Heart right ventricle (tissue), 16 donors: ENCODE data around the gene AANAT. TPM values are rescaled to one million over a fixed set of nuclear protein-coding genes. Genes with fewer than 3 reads are reported as not detected.

ENCODE experiments used
- ATAC-seq, 8 donors: fragments of 200-7000 bp; cut with Tn5 transposase; one replicate each; pipeline ENCODE4 v1.9.1; 2020; ENCODE audit warnings: mild to moderate bottlenecking in 8 of 8, moderate library complexity in 8 of 8, moderate number of reproducible peaks in 1 of 8
- DNase-seq, 2 donors: peaks; one replicate each; pipeline ENCODE4 v3.0.0-alpha.2; 2020
- H3K27ac ChIP-seq, 10 donors: fragments of 200-600 bp; sonication (generic) in 2 of 10; one replicate each; pipeline versions ENCODE4 v1.5.0 to v1.8.0; 2020 to 2022; ENCODE audit warnings: mild to moderate bottlenecking in 3 of 10
- H3K27me3 ChIP-seq, 7 donors: fragments of 200-600 bp; one replicate each; pipeline ENCODE4 v1.8.0; 2021 to 2022; ENCODE audit warnings: mild to moderate bottlenecking in 2 of 7
- H3K36me3 ChIP-seq, 9 donors: fragments of 200-600 bp; sonication (generic) in 1 of 9; one replicate each; pipeline versions ENCODE4 v1.5.0 to v1.8.0; 2020 to 2022; ENCODE audit warnings: mild to moderate bottlenecking in 2 of 9
- H3K4me1 ChIP-seq, 9 donors: fragments of 200-600 bp; sonication (generic) in 1 of 9; one replicate each; pipeline versions ENCODE4 v1.5.0 to v1.8.0; 2020 to 2022; ENCODE audit warnings: mild to moderate bottlenecking in 4 of 9
- H3K4me3 ChIP-seq, 10 donors: fragments of 200-600 bp; sonication (generic) in 2 of 10; one replicate each; pipeline versions ENCODE4 v1.5.0 to v1.8.0; 2020 to 2022; ENCODE audit warnings: mild to moderate bottlenecking in 7 of 10, moderate library complexity in 2 of 10
- H3K9me3 ChIP-seq, 11 donors: fragments of 200-600 bp in 10 of 11; sonication (generic) in 2 of 11; one replicate each; pipeline versions ENCODE4 v1.5.0 to v1.8.0; 2013 to 2022; ENCODE audit warnings: mild to moderate bottlenecking in 2 of 11, control low read depth in 1 of 11, moderate library complexity in 1 of 11
- WGBS, 2 donors: extraction: QIAGEN DNeasy Blood & Tissue Kit; methylation state at CpG; one replicate each; pipeline ENCODE4 v1.1.7; 2013; ENCODE audit warnings: inconsistent platforms in 1 of 2; 5-methylcytosine and 5-hydroxymethylcytosine counted together
- intact Hi-C, 10 donors: fragments of 100-400 bp; cut with DNase I; formaldehyde crosslinking; loops; one replicate each; pipeline versions ENCODE4 v1.11.1 to v1.14.2; 2022
- polyA plus RNA-seq, 2 donors: library from polyadenylated mRNA; stranded (reverse); fragments of 200-250 nt; gene quantifications; one replicate each; pipeline ENCODE4 v1.2.3, GENCODE V29; 2013
- total RNA-seq, 10 donors: library from RNA; stranded (reverse); fragmentation: NEBNext Ultra II Directional in 3 of 10; extraction: Animal tissue kit (Norgen Biotek cat#: 25700) in 3 of 10; gene quantifications; one replicate each; pipeline versions ENCODE4 v1.2.1 to v1.2.4, GENCODE V29; 2021 to 2023
- TF ChIP-seq, protein P1 (sequence below), 9 donors: fragments of 200-600 bp; sonication (generic) in 2 of 9; IDR thresholded peaks; one replicate each; pipeline versions ENCODE4 v1.5.0 to v1.8.0; 2021 to 2022; ENCODE audit warnings: antibody characterized with exemption in 9 of 9, mild to moderate bottlenecking in 5 of 9, moderate library complexity in 1 of 9
- donor health status: Arrhythmogenic right ventricular cardiomyopathy.
- donor health status: ischemic (EF 13 %, LVEDD 7.1; RV severe dilation, severe dysfunction).
- donor health status: healthy with polysubstance abuse.
- donor health status: DM: no; HTN: yes; CAD: no.
- donor health status: DM: no; HTN: no; CAD: no.
- donor health status: ischemic (EF 25% LVEDD 6.9; RV normal size, moderate dysfunction).
- donor health status: ischemic (EF 25% LVEDD 5.7; RV mildly dilated, moderate dysfunction).
- donor health status: healthy.
- donor health status: DM: yes; HTN: yes; CAD: no.
- donor health status: Ischemic cardiomyopathy.
- donor health status: ischemic (EF 35%, LVEDD 5.7; RV mildly dilated, moderate dysfunction).
- donor health status: nonischemic (EF 11% LVEDD 7.7; RV severe dilation, severe dysfunction).
- donor health status: DM: yes; HTN: yes; CAD: no.
- donor health status: PGD.
- donor health status: ischemic (EF 29% LVEDD 5.4; RV normal size, mild dysfunction).
- donor health status: nonischemic (EF 23%, LVEDD 6.1; RV moderate dilation, normal function).

The AANAT gene
- total and polyA plus RNA-seq, 12 donors, result 0.73 to 0.98 TPM; not detected in 10

DNA sequence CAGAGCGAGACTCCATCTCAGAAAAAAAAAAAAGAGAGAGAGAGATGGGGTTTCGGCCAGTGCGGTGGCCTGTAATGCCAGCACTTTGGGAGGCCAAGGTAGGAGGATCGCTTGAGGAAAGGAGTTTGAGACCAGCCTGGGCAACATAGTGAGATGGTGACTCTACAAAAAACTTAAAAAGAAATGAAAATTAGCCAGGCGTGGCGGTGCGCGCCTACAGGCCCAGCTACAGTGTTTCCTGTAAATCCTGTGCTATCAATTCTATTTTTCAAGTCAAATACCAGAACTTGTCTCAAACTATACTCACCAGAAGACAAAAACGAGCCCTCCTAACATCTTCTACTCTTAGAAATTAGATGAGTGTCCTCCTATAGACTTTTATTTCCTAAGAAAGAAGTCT, 33.7 kb upstream of the AANAT start:
- H3K27ac ChIP-seq, result peak overlapping the region in 2 of 10 donors; percentile 15 to 31
- TF ChIP-seq, protein P1, sequence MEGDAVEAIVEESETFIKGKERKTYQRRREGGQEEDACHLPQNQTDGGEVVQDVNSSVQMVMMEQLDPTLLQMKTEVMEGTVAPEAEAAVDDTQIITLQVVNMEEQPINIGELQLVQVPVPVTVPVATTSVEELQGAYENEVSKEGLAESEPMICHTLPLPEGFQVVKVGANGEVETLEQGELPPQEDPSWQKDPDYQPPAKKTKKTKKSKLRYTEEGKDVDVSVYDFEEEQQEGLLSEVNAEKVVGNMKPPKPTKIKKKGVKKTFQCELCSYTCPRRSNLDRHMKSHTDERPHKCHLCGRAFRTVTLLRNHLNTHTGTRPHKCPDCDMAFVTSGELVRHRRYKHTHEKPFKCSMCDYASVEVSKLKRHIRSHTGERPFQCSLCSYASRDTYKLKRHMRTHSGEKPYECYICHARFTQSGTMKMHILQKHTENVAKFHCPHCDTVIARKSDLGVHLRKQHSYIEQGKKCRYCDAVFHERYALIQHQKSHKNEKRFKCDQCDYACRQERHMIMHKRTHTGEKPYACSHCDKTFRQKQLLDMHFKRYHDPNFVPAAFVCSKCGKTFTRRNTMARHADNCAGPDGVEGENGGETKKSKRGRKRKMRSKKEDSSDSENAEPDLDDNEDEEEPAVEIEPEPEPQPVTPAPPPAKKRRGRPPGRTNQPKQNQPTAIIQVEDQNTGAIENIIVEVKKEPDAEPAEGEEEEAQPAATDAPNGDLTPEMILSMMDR (IDR thresholded peaks at IDR 0.05), result no peak
- no peak overlapping the region for H3K4me3 ChIP-seq
- H3K36me3 ChIP-seq, result peaks cover 0 to 5% (median 0%) of the 10 kb centered on the region in 9 donors
- no peak for DNase-seq
- intact Hi-C loops, result no loop called here
- H3K4me1 ChIP-seq, result peaks cover under 1 to 75% (median 43%) of the 10 kb centered on the region in 9 donors
- no peaks in the 10 kb centered on the region for H3K27me3 ChIP-seq
- H3K9me3 ChIP-seq, result no peaks in the 10 kb centered on the region
- ATAC-seq, result no peak
- 97 to 98% methylated on average over 9 of the region's 9 CpGs for WGBS, 2 donors

DNA sequence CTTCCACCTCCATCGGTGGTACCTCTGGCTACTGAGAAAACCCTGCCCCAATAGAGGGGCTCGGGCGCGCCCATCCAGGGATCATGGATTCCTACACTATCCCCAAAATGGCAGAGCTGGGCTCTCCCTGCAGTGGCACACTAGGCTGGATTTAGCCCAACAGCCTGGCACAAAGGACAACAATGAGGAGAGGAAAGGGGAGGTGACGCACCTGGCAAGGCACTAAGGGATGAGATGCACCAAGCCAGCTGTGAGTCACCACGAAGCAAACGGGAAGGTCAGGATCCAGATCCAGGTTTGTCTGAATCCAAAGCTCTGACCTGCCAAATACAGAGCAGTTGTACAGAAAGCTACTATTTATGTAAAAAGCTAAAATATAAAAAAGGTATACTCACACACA, 32.5 kb upstream of the AANAT start:
- TF ChIP-seq, protein P1 (IDR thresholded peaks at IDR 0.05), result no peak
- Histone ChIP-seq H3K27me3 (no peaks in the 10 kb centered on the region), H3K36me3 (peaks cover 0 to 5% (median 0%) of the 10 kb centered on the region in 9 donors), H3K9me3 (no peaks in the 10 kb centered on the region), H3K4me3 (no peak overlapping the region), H3K27ac (peak overlapping the region in 3 of 10 donors; percentile 2 to 31 (median 15)), H3K4me1 (peaks cover 0 to 74% (median 49%) of the 10 kb centered on the region in 9 donors)
- 83 to 84% methylated on average over 7 of the region's 7 CpGs for WGBS, 2 donors
- DNase-seq (no peak), ATAC-seq (peak in 5 of 8 donors; percentile 16 to 78 (median 43))
- intact Hi-C loops, result no loop called here

DNA sequence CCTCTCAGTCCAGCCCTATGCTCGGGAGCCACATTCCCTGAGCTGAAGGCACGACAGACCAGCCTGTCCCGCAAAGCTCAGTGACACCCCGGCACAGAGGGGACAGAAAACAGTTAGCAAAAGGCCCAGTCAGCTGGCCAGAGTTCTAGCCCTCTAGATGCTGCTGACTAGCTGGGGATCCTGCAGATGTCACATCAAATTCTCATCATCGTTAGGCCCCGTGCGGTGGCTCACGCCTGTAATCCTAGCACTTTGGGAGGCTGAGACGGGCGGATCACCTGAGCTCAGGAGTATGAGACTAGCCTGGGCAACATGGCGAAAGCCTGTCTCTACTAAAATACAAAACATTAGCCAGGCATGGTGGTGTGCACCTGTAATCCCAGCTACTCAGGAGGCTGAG, 31.7 kb upstream of the AANAT start:
- intact Hi-C loops, result no loop called here
- peak overlapping the region in 3 of 10 donors; percentile 20 to 35 (median 21) for H3K27ac ChIP-seq
- TF ChIP-seq, protein P1 (IDR thresholded peaks at IDR 0.05), result no peak
- DNase-seq (no peak), ATAC-seq (no peak)
- H3K36me3 ChIP-seq, result peaks cover 0 to 5% (median 0%) of the 10 kb centered on the region in 9 donors
- H3K4me1 ChIP-seq, result peaks cover 1 to 76% (median 54%) of the 10 kb centered on the region in 9 donors
- H3K9me3 ChIP-seq, result no peaks in the 10 kb centered on the region
- no peaks in the 10 kb centered on the region for H3K27me3 ChIP-seq
- 90 to 91% methylated on average over 11 of the region's 11 CpGs for WGBS, 2 donors
- no peak overlapping the region for H3K4me3 ChIP-seq

DNA sequence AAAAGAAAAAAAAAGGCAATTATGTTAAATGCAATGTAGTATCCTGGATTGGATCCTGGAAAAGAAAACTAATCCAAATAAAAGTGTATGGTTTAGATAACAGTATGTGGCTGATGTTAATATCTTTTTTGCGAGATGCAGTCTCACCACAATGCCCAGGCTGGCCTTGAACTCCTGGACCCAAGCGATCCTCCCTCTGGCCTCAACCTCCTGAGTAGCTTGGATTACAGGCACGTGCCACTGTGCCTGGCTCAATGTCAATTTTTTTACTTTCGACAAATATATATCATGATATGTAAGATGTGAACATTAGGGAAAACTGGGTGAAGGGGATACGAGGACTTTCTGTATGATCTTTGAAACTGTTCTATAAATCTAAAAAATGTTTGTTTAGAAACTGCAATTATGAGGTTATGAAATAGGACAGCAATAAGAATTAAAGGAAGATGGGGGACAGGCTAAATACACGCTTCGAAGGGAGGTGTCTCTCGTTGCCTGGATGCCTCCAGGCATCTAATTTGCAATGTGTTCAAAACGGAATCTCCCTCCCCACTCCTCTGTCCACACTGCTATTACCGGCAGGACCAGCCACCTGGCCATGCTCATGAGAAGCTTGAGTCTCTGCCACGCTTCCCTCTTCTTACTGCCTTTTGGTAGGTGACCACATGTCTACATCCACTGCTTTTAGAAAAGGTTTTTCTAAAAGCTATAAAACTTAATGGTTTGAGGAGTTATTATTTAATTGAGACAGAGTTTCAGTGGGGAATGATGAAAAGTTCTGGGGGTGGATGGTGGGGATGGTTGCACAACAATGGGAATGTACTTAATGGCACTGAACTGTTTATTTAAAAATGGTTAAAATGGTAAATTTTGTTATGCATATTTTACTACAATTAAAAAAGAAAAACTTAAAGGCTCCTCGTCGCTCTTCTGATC, 29.7 kb upstream of the AANAT start:
- ATAC-seq (no peak), DNase-seq (no peak)
- 71% methylated on average over 13 of the region's 13 CpGs for WGBS, 2 donors
- Histone ChIP-seq H3K27me3 (no peaks in the 10 kb centered on the region), H3K27ac (peak overlapping the region in 1 of 10 donors; percentile 6), H3K4me1 (peaks cover 3 to 76% (median 56%) of the 10 kb centered on the region in 9 donors), H3K9me3 (no peaks in the 10 kb centered on the region), H3K36me3 (peaks cover 0 to 5% (median 0%) of the 10 kb centered on the region in 9 donors), H3K4me3 (no peak overlapping the region)
- TF ChIP-seq, protein P1 (IDR thresholded peaks at IDR 0.05), result no peak
- intact Hi-C loops, result no loop called here
